Activated effector memory CD4-positive, alpha-beta T cell treated with anti-CD3 and anti-CD28 coated beads, Interleukin-2, amount 50 U/mL, for 16 hours (primary cell): ENCODE data around the gene SGPP2.

Experiments
- DNase-seq: peaks from one replicate; pipeline ENCODE4 v3.0.0-alpha.2; 2020

SGPP2 gene

GRCh38 chr2:222477962-222478608 lies 53.7 kb downstream of the SGPP2 start:
- DNase-seq: no peak

DNA sequence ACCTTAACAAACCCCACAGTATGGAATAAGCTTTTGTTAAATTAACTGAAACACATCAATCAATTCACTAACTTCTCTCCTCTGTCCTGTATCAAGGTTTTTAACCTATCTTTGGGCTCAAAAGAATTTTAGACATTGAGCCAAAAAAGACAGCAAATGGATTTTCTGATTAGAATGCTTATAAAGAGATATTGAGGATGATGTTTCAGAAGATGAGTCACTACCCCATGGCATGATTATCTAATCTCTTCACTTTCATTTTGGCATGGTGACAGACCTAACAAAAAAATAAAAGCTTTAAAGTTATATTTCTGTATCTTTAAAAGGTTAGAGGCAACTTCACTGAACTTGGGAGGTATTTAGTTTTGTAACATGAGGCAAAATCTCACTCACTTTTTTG lies 55.5 kb downstream of the SGPP2 start:
- no peak for DNase-seq

DNA sequence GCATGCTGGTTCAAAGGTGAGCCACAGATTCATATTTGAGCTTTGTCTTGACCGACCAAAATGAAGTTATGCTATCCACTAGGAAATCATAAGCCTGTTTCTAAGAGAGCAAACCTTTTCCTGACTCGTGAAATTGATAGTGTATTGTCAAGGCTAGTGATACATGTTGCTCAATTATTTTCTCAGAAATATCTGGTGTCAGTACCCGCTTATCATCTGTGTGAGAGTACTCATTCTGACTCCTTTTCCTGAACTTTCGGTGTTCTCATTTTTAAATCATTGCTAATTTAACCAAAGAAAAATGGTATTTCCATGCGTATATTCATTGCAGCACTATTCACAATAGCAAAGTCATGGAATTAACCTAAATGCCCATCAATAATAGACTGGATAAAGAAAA lies 56.2 kb downstream of the SGPP2 start:
- no peak for DNase-seq

- no peak for DNase-seq
These were observed 57.6 kb downstream of the SGPP2 start for GRCh38 chr2:222481941-222482340.

DNA sequence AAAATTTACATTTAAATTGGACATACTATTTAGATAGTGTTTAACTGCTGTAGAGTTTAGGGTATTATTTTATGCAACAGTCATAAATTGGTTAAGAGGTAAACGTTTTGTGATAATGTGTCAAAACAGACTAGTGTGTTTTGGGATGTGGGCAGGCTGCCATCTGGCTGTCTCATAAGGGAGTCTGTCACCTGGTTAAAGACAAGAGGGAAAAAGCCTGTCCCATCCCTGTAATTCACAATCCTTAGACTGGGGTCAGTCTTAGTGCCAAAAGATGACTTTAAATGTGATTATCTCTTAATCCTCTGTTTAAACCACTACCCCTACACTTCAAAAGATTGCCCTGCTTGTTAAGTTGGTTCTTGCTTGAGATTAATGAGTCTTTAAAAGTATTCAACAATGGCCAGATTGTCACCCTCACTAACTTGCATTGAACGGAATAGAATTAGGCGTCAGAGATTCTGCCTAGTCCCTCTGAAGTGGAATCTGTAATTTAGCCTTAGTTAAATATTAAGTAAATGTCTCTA lies 59.2 kb downstream of the SGPP2 start:
- DNase-seq: no peak

DNA sequence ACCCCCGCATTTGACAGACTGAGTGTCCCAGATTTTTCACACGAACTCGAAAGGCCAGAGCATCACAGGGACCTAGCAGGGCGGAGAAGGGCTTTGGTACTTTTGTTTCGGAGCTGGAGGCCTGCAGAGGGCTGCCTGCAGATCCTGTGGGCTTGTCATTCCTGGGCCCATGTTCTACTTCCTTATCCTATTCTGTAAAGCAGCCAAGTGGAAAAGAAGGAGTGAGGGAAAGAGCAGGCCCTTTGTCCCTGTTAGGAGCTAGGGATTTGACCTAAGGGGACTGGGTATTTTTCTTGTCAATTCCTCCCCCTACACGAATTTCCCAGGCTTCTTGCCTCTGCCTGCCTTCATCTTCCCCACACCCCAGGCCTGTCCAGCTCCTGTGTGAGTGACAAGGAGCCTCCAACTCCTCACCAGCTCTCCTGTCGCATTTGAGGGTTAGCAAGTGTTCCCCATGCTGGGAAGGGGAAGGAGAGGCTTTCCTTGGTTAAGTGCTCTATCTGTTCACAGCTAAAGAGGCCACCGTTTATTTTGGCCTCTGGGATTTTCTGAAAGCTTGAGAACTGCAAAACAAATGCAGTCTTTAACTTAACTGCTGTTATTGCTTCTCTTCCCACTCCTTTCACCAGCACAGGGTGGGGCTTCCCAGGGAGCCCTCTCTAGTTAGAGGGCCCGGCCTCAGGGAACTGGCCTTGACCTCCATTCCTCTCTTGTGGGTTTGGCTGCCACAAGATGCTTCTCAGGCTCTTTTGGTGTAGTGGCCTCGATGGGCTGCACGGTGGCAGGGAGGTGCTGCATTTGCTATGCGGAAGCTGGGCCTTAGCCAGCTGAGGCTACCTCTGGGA lies 61.2 kb downstream of the SGPP2 start:
- no peak for DNase-seq

GRCh38 chr2:222490131-222490530 lies 65.8 kb downstream of the SGPP2 start:
- no peak for DNase-seq

DNA sequence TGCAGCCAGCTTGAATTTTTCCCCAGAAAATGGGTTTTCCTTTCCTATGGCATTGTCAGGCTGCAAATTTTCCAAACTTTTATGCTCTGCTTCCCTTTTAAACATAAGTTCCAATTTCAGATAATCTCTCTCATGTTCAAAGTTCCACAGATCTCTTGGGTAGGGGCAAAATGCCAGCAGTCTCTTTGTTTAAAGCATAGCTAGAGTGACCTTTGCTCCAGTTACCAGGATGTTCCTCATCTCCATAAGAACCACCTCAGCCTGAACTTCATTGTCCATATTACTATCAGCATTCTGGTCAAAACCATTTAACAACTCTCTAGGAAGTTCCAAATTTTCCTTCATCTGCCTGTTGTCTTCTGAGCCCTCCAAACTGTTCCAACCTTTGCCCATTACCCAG lies 68.3 kb downstream of the SGPP2 start:
- no peak for DNase-seq

GRCh38 chr2:222494104-222494739 lies 69.9 kb downstream of the SGPP2 start:
- no peak for DNase-seq

DNA sequence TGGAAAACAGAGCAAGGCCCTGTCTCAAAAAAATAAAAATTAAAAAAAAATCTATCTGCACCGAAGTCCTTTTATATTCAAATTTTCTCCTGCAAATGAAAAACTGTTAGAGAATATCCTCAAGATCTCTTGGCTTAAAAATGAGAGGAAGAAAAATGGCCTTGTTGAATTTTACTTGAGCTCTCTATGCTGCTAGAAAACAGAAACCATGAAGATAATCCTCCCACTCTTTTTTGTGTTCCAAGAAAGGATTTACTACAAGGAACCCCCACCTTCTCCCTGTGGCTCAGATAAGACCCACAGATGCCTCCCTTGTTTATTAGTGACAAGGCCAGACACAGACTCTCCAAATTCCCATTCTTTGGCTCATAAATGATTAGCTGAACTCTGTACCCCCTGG lies 71.0 kb downstream of the SGPP2 start:
- no peak for DNase-seq

DNA sequence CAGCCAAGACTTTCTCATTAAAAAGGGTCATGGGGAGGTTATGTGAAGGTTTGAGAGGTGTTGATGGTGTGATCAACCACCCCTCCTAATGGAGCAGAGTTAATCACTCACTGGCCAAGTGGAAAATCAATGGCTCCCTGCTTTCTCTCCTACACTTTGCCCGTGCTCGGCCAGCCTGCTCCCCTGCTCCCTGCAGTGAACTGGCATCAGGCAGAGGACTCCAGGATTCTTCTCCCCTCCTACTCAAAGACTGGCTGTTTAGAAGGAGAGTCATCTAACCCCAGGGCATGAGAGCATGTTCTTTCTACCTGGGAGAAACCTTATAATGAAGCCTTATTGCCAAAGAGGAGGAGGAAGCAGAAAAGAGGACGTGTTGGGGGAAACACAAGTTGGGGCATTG lies 74.9 kb downstream of the SGPP2 start:
- DNase-seq: no peak

- DNase-seq: no peak
These were observed 79.8 kb downstream of the SGPP2 start for GRCh38 chr2:222504191-222504590.

- no peak for DNase-seq
These were observed 80.4 kb downstream of the SGPP2 start for GRCh38 chr2:222504719-222505118.

- DNase-seq: no peak
These were observed 82.0 kb downstream of the SGPP2 start for GRCh38 chr2:222506230-222506935.

- no peak for DNase-seq
These were observed 90.6 kb downstream of the SGPP2 start for GRCh38 chr2:222514901-222515300.

GRCh38 chr2:222518570-222519381 lies 94.4 kb downstream of the SGPP2 start:
- DNase-seq: no peak

DNA sequence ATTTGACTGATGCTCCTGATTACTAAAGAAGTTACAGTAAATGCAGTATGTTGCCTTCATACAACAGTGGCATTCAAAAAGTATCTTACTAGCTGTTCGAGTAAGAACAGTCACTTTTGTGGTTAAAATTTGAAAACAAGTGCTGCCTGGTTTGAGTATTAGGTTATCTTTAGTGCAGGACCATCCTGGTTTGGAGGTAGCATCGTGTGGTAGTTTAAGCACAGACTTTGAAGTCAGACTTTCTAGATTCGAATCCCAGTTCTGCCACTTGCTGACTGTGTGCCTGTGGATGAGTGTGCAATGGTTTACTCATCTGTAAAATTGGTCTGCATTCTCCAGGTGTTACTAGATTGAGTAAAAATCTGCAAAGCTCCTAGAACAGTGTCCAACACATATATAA lies 96.8 kb downstream of the SGPP2 start:
- DNase-seq: no peak

DNA sequence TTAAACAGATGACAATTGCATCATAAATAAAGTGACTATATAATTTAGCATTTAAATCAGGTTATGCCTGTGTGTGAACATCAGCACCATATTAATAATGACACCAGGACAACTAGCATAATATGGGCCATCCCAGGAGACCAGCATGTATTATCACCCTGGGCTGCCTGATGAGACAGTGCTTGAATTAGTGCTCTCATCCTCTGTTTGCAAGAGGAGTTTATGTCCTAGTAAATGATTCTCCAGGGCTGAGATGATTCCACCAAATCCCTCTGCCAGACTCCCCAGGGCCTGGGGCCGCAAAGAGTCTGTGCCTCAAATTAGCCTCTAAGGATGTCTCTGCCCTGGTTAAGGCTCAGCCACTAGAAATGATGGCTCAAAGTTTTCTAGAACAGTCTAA lies 97.7 kb downstream of the SGPP2 start:
- no peak for DNase-seq

DNA sequence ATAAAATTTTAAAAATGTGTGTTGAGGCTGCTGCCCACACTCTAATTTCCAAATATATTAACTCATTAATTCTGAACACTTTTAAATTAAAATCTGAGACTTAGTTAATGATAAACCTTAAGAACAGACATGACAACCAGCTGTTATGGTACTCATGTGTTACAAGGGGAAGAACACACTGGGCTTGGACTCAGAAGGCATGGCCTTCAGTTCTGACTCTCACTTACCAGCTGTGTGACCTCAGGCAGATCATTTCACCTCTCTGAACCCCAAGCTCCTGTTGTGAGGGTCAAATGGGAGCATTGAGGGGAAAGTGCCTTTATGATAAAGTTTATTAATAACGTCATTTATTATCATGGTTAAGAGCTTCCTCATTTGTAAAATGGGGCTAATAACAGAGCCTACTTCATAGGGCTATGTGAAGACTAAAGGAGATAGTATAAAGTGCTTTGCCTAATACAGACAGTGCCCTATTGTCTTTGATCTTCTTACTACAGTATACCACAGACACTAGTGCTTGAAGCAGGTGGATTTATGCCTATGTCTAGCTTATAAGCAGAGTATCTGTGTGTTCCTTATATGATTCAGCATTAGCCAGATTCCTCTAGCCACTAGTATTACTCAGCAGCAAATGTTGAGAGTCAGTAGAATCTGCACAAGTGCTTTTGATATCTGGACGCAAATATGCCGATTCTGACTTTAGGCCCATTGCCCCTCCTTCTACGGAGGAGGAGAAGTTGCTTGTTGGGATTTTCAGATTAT lies 99.6 kb downstream of the SGPP2 start:
- no peak for DNase-seq

DNA sequence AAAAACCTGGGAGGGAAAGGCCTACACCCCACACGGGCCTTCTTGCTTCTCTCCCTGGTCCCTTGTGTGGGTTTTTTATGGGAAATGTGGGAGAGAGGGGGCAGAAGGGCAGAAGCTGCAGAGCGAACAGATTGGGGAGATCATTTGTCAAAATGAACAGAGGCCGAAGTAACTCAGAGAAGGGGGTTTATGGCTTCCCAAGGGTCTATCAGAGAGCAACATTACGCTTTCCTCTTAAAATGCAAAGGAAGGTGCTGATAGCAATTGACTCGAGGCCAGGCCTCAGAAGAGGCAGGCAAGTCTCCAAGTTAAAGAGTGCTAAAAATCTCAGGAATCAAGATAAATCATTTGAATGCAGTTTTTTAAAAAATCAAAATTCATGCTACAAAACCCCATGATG lies 101.5 kb downstream of the SGPP2 start:
- no peak for DNase-seq

DNA sequence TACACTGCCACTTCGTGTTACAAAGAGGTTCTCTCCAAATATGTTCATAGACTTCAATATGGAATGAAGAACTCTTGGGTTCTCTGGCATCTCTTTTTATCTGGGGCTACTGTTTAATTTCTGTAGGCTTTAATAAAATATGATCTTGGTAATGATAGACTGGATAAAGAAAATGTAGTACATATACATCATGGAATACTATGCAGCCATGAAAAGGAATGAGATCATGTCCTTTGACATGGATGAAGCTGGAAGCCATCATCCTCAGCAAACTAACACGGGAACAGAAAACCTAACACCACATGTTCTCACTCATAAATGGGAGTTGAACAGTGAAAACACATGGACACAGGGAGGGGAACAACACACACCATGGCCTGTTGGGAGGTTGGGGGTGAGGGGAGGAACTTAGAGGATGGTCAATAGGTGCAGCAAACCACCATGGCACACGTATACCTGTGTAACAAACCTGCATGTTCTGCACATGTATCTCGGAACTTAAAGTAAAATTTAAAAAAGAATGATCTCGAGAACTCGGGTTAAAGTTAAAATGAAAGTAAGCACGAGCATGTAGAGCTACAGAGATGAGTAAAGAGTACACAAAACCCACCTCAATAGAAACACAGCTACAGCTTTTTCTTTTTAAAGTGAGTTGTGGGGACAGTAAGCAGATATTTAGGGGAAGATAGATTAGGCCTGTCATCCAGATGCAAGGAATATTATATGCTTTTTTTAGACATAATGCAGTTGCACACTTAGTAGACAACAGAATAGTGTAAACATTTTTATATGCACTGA lies 102.3 kb downstream of the SGPP2 start:
- no peak for DNase-seq
